ENCODE measurements around the gene ANTKMT.
A peak's percentile ranks its signal among the peaks of the same experiment; 100 is the strongest.

ANTKMT gene

GRCh38 chr16:694187-694862, 26.6 kb upstream of the ANTKMT start:
- Histone ChIP-seq H3K9ac (ENCODE audit: low read depth, low read length) (no peak overlapping the region), H3K4me3 (ENCODE audit: low read depth, low read length) (peak overlapping the region; percentile 71), H3K27me3 (ENCODE audit: control insufficient read depth, insufficient read depth, low read length) (peaks cover 49% of the 10 kb centered on the region), H3K9me3 (ENCODE audit: control insufficient read depth, insufficient read depth, low read length) (no peaks in the 10 kb centered on the region), H3K36me3 (ENCODE audit: control insufficient read depth, insufficient read depth, low read length) (no peaks in the 10 kb centered on the region), H3K4me1 (ENCODE audit: control insufficient read depth, insufficient read depth, low read length) (no peaks in the 10 kb centered on the region)

GRCh38 chr16:694863-695354, 26.0 kb upstream of the ANTKMT start:
- Histone ChIP-seq H3K27me3 (ENCODE audit: control insufficient read depth, insufficient read depth, low read length) (peaks cover 51% of the 10 kb centered on the region), H3K36me3 (ENCODE audit: control insufficient read depth, insufficient read depth, low read length) (no peaks in the 10 kb centered on the region), H3K4me1 (ENCODE audit: control insufficient read depth, insufficient read depth, low read length) (no peaks in the 10 kb centered on the region), H3K9ac (ENCODE audit: low read depth, low read length) (no peak overlapping the region), H3K4me3 (ENCODE audit: low read depth, low read length) (peak overlapping the region; percentile 71), H3K9me3 (ENCODE audit: control insufficient read depth, insufficient read depth, low read length) (no peaks in the 10 kb centered on the region)

- peak overlapping the region; percentile 83 for H3K4me3 ChIP-seq (ENCODE audit: low read depth, low read length)
- no peaks in the 10 kb centered on the region for H3K36me3 ChIP-seq (ENCODE audit: control insufficient read depth, insufficient read depth, low read length)
- peaks cover 55% of the 10 kb centered on the region for H3K27me3 ChIP-seq (ENCODE audit: control insufficient read depth, insufficient read depth, low read length)
- no peaks in the 10 kb centered on the region for H3K9me3 ChIP-seq (ENCODE audit: control insufficient read depth, insufficient read depth, low read length)
- H3K4me1 ChIP-seq (ENCODE audit: control insufficient read depth, insufficient read depth, low read length): no peaks in the 10 kb centered on the region
- peak overlapping the region; percentile 67 for H3K9ac ChIP-seq (ENCODE audit: low read depth, low read length)
These were observed 25.4 kb upstream of the ANTKMT start for GRCh38 chr16:695355-696089.

GRCh38 chr16:698911-699671, 21.9 kb upstream of the ANTKMT start:
- Histone ChIP-seq H3K27me3 (ENCODE audit: control insufficient read depth, insufficient read depth, low read length) (peaks cover 68% of the 10 kb centered on the region), H3K9ac (ENCODE audit: low read depth, low read length) (no peak overlapping the region), H3K9me3 (ENCODE audit: control insufficient read depth, insufficient read depth, low read length) (no peaks in the 10 kb centered on the region), H3K4me3 (ENCODE audit: low read depth, low read length) (no peak overlapping the region), H3K36me3 (ENCODE audit: control insufficient read depth, insufficient read depth, low read length) (no peaks in the 10 kb centered on the region), H3K4me1 (ENCODE audit: control insufficient read depth, insufficient read depth, low read length) (no peaks in the 10 kb centered on the region)

- Histone ChIP-seq H3K4me3 (ENCODE audit: low read depth, low read length) (peak overlapping the region; percentile 13), H3K36me3 (ENCODE audit: control insufficient read depth, insufficient read depth, low read length) (no peaks in the 10 kb centered on the region), H3K4me1 (ENCODE audit: control insufficient read depth, insufficient read depth, low read length) (no peaks in the 10 kb centered on the region), H3K27me3 (ENCODE audit: control insufficient read depth, insufficient read depth, low read length) (peaks cover 63% of the 10 kb centered on the region), H3K9me3 (ENCODE audit: control insufficient read depth, insufficient read depth, low read length) (no peaks in the 10 kb centered on the region), H3K9ac (ENCODE audit: low read depth, low read length) (no peak overlapping the region)
These were observed 20.0 kb upstream of the ANTKMT start for GRCh38 chr16:700684-701584.

- H3K4me1 ChIP-seq (ENCODE audit: control insufficient read depth, insufficient read depth, low read length): no peaks in the 10 kb centered on the region
- H3K9me3 ChIP-seq (ENCODE audit: control insufficient read depth, insufficient read depth, low read length): no peaks in the 10 kb centered on the region
- H3K4me3 ChIP-seq (ENCODE audit: low read depth, low read length): no peak overlapping the region
- H3K36me3 ChIP-seq (ENCODE audit: control insufficient read depth, insufficient read depth, low read length): no peaks in the 10 kb centered on the region
- peaks cover 69% of the 10 kb centered on the region for H3K27me3 ChIP-seq (ENCODE audit: control insufficient read depth, insufficient read depth, low read length)
- H3K9ac ChIP-seq (ENCODE audit: low read depth, low read length): no peak overlapping the region
These were observed 18.6 kb upstream of the ANTKMT start for GRCh38 chr16:702341-702740.

GRCh38 chr16:703406-703805, 17.5 kb upstream of the ANTKMT start:
- Histone ChIP-seq H3K4me1 (ENCODE audit: control insufficient read depth, insufficient read depth, low read length) (no peaks in the 10 kb centered on the region), H3K27me3 (ENCODE audit: control insufficient read depth, insufficient read depth, low read length) (peaks cover 77% of the 10 kb centered on the region), H3K36me3 (ENCODE audit: control insufficient read depth, insufficient read depth, low read length) (no peaks in the 10 kb centered on the region), H3K9ac (ENCODE audit: low read depth, low read length) (no peak overlapping the region), H3K4me3 (ENCODE audit: low read depth, low read length) (no peak overlapping the region), H3K9me3 (ENCODE audit: control insufficient read depth, insufficient read depth, low read length) (no peaks in the 10 kb centered on the region)

- H3K27me3 ChIP-seq (ENCODE audit: control insufficient read depth, insufficient read depth, low read length): peaks cover 79% of the 10 kb centered on the region
- H3K9ac ChIP-seq (ENCODE audit: low read depth, low read length): no peak overlapping the region
These were observed 16.9 kb upstream of the ANTKMT start for GRCh38 chr16:704047-704446.

GRCh38 chr16:704552-705380, 16.2 kb upstream of the ANTKMT start:
- peaks cover 76% of the 10 kb centered on the region for H3K27me3 ChIP-seq (ENCODE audit: control insufficient read depth, insufficient read depth, low read length)

More at GRCh38 chr16:704047-704446, 16.9 kb upstream of the ANTKMT start:
- no peaks in the 10 kb centered on the region for H3K4me1 ChIP-seq (ENCODE audit: control insufficient read depth, insufficient read depth, low read length)
- H3K4me3 ChIP-seq (ENCODE audit: low read depth, low read length): peak overlapping the region; percentile 26
- H3K36me3 ChIP-seq (ENCODE audit: control insufficient read depth, insufficient read depth, low read length): no peaks in the 10 kb centered on the region
- H3K9me3 ChIP-seq (ENCODE audit: control insufficient read depth, insufficient read depth, low read length): no peaks in the 10 kb centered on the region

GRCh38 chr16:705431-706188, 15.3 kb upstream of the ANTKMT start, which contains the start of gene FBXL16:
FBXL16 (minus strand) TSS chr16:705801; CDS start chr16:697405, 8,396 bp downstream.
- peaks cover 72% of the 10 kb centered on the region for H3K27me3 ChIP-seq (ENCODE audit: control insufficient read depth, insufficient read depth, low read length)
- H3K36me3 ChIP-seq (ENCODE audit: control insufficient read depth, insufficient read depth, low read length): no peaks in the 10 kb centered on the region
- peak within 1 kb of the TSS; percentile 55 for H3K4me3 ChIP-seq (ENCODE audit: low read depth, low read length)
- H3K9ac ChIP-seq (ENCODE audit: low read depth, low read length): no peak within 1 kb of the TSS
- no peaks in the 10 kb centered on the region for H3K9me3 ChIP-seq (ENCODE audit: control insufficient read depth, insufficient read depth, low read length)
- H3K4me1 ChIP-seq (ENCODE audit: control insufficient read depth, insufficient read depth, low read length): no peaks in the 10 kb centered on the region

More at GRCh38 chr16:704552-705380, 16.2 kb upstream of the ANTKMT start:
- Histone ChIP-seq H3K4me1 (ENCODE audit: control insufficient read depth, insufficient read depth, low read length) (no peaks in the 10 kb centered on the region), H3K4me3 (ENCODE audit: low read depth, low read length) (peak overlapping the region; percentile 26), H3K9ac (ENCODE audit: low read depth, low read length) (no peak overlapping the region), H3K36me3 (ENCODE audit: control insufficient read depth, insufficient read depth, low read length) (no peaks in the 10 kb centered on the region), H3K9me3 (ENCODE audit: control insufficient read depth, insufficient read depth, low read length) (no peaks in the 10 kb centered on the region)

All from iPS-15b (cell line).